Stimulated activated CD8-positive, alpha-beta memory T cell treated with anti-CD3 and anti-CD28 coated beads, Interleukin-4, amount 100 ng/mL, for 1 hour (primary cell): ENCODE measurements around the gene ERI3.

Experiments
- DNase-seq, 2 donors: peaks; one replicate each; pipeline ENCODE4 v3.0.0-alpha.2; 2020; ENCODE audit warnings: low read depth in 2 of 2, low spot score in 1 of 2

The ERI3 gene

DNA sequence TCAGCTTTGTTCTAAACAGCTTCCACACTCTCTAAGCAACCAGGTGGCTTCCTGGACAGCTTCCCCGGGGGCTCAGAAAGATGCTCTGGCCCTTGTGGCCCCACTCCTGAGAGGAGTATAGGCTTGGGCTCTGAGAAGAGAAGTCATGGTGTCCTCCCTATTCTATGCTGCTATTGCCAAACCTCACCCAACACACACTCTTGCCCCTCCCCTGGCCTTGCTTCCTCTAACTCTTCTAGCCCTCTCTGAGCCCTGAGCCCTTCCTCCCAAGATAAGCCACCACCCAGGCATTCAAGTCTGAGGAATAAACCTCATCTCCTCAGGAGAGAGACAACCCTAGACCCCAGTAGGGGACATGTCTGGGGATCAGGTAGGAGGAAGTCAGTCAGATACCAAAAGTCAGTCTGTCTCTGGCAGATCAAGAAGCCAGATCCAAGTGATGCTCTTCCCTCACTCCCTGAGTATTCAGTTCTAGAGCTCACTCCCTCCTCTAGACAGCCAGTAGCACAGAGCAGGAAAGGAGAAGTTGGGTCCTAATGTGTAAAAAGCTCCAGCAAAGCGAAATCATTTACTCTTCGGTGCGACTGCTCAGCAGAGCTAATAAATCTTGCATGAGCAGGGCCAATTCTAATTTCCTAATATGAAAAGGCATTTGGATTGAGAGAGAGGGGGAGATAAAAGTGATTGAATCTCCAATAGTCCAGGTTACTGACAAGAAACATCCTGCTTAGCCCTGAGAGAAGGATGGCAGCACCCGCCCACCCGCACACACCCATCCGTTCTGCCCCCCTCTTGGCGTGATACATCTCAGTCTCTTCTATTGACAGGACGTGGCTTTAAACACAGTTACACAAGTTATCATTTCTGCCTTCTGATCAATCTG, 91.2 kb downstream of the ERI3 start:
- no peak for DNase-seq

DNA sequence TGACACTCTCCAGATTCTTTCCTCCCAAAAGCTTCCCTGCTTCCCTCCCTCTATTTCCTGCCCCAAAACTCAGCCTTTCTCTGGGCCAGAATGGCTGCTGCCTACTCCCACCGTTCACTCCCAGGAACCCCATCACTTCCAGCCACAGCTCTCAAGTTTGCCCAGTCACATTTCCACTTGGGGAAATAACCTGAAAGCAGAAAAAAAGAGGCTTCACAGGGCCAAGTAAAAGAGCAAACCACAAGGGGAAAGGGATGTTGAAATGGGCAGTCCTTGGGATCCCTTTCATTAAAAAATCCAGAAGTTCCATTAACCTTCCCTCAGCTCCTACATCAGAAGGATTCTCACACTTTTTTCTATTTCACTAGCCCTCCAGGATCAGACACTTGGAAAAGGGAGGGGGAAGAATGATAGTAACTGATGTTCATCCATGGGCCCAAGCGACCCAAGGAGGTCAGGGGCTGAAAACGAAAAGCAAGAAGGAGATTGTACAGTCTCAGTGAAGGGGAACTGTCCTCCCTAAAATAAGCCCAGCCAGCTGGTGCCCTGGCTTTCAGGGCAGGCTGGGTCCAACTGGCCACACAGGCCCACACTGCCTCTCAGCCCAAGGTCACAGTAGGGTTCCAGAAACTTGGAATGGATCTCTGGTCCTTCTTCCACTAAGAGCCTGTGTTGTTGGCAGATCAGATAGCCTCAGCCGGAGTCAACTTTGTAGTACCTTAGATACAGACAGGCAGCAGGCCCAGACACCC, 92.1 kb downstream of the ERI3 start:
- no peak for DNase-seq

DNA sequence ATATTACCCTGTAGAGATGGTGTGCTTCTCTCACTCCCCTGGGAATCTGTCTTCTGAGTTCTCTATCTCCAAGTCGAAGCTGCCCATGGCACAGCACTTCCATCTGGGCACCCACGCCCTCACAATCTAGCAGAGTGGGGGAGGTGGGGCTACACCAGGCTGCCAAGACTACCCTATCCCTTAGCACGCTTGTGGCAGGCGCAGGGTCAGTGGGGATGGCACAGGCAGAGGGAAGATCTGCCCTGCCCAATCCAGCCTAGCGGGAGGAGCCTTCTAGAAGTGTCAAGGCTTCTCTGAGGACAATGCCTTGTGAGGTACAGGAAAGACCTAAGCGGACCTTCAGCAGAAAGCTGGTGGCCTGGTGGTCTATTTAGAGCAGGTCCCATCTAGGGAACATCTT, 92.6 kb downstream of the ERI3 start:
- DNase-seq = no peak

DNA sequence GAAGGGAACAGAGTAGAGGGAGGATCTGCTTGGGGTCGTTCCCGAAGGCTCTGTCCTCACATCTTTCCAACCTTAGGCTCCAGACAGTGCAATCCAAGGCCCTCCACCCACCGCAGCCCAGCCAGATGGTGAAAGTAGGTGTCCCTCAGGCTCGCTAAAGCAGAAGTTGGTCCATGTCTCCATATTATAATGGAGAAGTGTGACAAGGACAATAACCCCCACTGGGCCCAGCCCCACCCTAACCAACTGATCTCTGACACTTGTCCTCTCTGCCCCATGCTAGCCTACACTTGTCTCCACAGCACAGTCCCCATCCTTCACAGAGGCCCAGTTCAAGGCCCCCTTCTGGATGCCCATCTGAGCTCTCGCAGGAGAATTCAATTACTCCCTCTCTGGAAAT, 93.1 kb downstream of the ERI3 start:
- DNase-seq = no peak

- no peak for DNase-seq
These were observed 93.8 kb downstream of the ERI3 start for GRCh38 chr1:44261171-44261817.

GRCh38 chr1:44260792-44261170, 94.3 kb downstream of the ERI3 start:
- DNase-seq = no peak

DNA sequence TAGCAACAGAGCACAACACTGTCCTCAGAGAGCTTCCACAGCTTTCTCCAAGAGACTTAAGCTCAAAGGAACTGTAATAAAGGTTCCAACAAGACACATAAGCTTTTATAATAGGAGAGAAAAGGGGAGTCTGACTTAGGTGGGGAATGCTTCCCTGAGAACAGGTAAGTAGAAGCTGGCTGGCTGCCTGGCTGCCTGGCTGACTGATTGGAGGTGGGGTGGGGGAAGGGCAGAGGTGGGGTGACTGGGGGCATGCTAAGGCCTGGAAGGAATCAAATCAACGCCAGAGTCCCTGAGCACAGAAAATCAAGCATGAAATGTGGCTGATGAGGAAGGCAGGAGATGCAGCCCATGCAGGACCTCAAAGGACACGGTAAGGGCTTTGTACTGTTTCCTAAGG, 96.0 kb downstream of the ERI3 start:
- DNase-seq = no peak

DNA sequence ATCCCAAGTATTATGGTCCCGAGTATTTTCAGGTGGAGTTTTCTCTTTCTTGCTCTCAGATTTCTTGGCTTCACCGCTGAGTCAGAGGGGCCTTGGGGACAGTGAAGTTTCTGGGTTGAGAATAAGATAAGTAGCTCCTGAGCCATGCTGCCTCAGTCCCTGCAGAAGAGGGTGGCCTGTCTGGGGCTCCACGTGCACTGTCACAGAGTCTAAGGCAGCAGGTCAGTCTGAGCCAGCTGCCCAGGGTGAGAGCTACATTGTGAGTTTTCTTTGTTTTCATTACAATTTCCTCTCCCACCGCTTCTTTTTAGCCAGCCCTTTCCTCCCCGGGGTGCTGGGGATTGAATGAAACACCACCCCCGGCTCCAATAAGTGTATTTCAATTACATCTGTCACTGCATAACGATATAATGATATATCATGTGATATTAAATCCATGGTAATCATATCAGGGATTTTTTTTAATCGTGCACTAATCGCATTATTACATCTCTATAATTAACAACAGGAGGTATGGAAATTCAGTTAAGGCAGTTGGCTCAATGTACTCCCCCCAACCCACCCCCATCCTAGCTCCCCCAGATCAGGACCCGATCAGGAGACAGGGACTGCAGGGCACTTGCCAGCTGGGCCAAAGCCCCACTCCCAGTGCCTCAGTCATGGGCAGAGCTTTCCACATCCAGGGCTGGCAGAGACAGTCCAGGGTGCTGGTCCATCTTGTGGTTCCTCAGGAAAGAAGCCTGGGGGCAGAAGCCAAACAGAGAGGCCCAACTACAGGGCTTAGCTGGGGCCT, 98.1 kb downstream of the ERI3 start:
- DNase-seq = no peak

DNA sequence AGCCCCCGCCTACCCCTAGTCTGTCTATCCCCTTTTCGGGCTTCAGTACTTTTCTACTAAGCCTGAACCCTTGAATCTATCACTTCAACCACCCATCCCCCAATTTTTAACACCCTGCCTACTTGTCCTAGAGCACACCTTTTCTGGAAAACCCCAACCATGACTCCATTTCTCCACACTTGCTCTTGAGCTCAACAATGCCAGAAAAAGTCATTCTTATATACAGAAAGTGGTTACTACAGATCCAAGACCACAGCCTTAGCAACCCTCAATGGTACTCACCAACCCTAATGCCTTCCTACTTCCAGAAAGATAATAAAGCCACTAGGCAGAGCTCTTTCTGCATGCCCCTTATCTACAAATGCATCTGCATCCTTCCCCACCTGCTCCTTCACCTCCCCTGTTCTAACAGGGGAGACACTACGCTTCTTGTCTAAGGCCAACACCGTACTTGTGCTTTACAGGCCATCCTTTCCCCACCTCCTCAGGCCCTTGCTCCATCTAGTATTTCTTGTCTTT, 100.6 kb downstream of the ERI3 start:
- no peak for DNase-seq

DNA sequence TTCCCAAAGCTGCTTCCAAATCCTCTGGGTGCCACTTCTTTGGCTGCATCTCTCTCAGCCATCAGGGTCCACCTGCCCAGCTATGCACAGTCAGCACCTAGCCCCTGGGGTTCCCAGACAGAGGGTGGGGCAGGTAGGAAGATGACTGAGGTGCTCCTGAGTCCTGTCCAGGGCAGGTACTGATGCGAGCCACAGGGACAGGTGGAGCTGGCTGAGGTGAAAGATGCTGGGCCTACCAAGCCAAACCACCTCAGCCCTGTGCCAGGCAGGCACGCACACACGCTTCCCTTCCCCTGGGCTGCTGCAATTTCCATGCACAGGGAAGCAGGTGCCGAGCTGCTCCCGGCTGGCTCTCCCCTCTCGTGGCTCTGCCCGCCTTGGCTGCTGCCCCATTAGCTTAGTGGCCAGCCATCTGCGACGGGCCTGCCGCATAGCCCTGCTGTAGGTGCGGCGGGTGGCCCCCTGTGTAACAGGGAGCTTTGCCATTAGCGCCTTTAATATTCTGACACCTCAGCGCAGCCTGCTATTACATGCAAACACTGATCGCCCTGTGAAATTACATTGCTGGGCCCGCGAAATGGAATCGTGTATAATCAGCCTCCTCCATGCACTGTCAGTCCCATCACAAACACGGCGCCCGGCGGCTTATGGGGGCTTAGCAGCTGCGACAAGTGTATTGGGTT, 102.9 kb downstream of the ERI3 start:
- DNase-seq = no peak

DNA sequence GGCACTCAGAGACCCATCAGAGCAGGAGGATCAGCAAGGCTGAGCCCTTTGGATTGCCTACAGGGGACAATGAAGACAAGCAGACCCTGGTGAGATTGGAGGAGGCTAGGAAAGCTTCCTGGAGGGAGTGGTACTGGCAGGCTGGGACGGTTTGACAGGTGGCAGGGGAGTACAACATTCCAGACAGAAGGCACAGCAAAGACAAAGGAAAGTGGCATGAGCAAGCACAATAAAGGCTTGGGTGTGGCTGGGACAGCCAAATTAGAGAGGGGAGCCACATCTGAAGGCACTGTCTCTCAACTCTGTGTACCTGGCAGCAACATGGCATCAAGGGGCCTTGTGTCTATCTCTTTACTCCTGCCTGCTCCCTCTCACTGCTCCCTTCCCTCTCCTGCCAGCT, 103.6 kb downstream of the ERI3 start:
- no peak for DNase-seq

GRCh38 chr1:44250068-44250781, 104.8 kb downstream of the ERI3 start:
- DNase-seq = no peak

- no peak for DNase-seq
These were observed 105.5 kb downstream of the ERI3 start for GRCh38 chr1:44249543-44249942.

DNA sequence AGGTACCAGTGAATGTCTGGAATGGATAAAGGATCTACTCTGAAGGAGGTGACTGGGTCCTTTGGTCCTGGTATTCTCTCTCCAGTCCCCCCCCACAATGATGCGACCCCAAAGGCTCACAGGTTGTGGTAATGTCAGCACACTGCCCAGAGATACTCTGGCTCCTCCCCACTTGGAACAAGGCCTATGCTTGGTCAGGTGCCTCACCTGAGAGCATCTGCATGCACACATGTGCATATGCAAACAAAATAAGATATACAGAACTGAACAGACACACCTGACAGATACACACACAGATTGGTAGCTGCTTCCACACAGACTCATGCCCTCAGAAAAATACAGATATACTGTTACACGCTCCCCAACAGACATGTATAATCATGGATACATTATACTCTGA, 108.3 kb downstream of the ERI3 start:
- DNase-seq = no peak

GRCh38 chr1:44244986-44245385, 110.1 kb downstream of the ERI3 start:
- no peak for DNase-seq

DNA sequence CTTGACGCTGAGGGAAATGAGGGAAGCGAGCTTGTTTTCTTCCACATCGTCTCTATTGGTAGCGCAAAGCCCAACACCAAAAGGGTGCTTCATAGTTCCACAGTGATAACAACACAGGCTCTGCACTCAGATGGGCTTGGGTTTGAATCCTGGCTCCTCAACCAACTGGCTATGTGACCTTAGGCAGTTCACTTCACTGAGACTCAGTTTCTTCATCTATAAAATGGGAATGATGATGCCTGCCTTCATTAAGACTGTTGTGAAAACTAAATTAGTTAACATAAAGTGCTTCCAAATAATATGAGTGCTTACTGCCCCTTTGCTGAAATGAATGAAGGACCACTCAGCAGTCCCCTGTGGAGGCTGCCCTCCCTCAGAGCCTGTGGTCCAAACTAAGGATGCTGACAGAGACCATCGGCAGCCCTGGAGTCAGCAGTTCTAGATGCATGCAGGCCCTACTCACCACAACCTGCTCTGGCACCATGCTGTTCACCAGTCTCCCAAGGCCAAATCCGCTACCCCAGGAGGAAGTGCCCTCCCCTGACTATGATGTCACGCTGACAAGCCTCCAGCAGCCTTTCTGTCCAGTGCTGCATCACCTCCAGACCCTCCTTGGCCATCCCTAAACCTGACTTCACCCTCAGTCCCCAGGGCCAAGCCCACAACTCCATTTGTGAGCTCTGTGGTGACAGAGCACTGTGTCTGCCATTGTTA, 111.1 kb downstream of the ERI3 start:
- no peak for DNase-seq

DNA sequence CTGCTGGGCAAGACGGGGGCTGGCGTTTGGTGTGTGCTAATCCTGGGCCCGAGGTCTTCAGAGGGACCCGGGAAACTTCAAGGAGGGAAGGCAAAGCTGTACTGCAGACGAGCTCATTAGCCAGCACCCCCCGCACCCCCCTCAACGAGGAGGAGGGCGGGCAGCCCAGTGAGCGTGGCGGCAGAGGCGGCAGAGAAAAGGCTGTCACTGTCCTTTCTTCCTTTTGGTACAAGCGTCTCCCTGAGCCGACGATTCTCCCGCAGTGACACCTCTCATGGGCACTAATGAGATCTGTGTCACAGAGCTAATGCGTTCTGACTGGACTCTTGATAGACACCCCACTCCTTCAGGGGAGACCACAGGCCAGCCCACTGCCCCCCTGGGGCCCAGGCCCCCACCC, 112.3 kb downstream of the ERI3 start:
- DNase-seq = no peak

- DNase-seq = no peak
These were observed 114.0 kb downstream of the ERI3 start for GRCh38 chr1:44240802-44241671.
